ENCODE results near the gene CRYBA2. TPM values are rescaled to one million over a fixed set of nuclear protein-coding genes. Genes with fewer than 3 reads are reported as not detected.

CRYBA2 gene
- polyA plus RNA-seq, 3 donors: not detected

GRCh38 chr2:218985325-218986091 lies 7.7 kb downstream of the CRYBA2 start:
- DNase-seq (ENCODE audit: extremely low read depth in 1 of 11, low read depth in 9 of 11, low spot score in 4 of 11): no peak

DNA sequence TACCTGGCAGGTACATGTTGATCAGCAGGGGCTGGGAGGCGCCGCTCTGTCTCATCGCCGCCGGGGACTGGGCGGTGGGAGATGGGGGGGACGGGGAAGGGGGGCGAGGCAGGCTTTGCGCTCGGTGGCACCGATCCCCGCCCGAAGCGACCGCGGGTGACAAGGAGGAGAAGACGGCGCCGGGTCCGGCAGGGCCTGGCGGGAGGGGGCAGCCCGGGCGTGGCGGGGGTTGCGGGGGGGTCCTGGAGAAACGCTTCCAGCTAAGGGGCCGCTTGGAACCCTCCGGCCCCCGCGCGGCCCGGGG lies 8.2 kb downstream of the CRYBA2 start, which contains the start of gene FEV:
TSS of gene FEV (minus strand) at position 164 of the 304 bp plus-strand sequence. CDS start at position 55, 109 bp downstream.
- no peak for DNase-seq (ENCODE audit: extremely low read depth in 1 of 11, low read depth in 9 of 11, low spot score in 4 of 11)

DNA sequence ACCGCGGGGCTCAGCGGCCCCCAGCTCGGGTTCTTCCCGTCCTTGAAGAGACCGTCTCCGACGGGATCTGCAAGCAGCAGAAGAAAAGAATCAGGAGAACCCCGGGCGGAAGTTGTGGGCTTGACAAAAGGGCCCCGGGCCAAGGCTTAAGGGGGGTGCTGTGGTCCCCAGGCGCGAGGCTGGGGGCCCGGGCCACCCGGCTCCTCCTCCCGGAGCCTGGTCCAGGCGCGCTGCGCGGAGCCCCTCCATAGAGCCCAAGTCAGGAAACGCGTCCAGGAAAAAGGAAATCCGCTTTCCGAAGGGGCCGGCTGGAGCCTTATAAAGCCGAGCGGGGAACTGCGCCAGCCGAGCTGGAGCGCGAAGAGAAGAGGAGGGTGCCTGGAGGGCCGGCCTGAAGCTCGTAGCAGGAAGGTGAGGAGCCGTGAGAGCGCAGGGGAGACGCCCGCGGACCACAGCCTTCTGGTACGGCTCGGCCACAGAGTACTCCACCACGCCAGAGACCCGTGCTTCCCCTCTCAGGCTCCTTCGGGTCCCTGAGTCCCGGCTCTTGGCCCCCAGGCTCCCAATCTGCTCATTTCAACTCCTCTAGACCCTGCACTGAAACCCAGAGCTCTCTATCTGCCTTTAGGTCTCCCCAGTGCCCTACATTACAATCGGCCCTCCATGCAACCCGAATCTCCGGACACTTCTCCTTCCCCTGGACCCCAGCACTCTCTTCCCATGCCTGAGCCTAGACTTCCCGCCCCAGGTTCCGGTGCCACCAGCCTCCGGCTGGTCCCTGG lies 8.8 kb downstream of the CRYBA2 start:
- DNase-seq (ENCODE audit: extremely low read depth in 1 of 11, low read depth in 9 of 11, low spot score in 4 of 11): no peak

- no peak for DNase-seq (ENCODE audit: extremely low read depth in 1 of 11, low read depth in 9 of 11, low spot score in 4 of 11)
Observed at GRCh38 chr2:218983934-218984238, 9.3 kb downstream of the CRYBA2 start.

- DNase-seq (ENCODE audit: extremely low read depth in 1 of 11, low read depth in 9 of 11, low spot score in 4 of 11): no peak
Observed at GRCh38 chr2:218983263-218983933, 9.8 kb downstream of the CRYBA2 start.

DNA sequence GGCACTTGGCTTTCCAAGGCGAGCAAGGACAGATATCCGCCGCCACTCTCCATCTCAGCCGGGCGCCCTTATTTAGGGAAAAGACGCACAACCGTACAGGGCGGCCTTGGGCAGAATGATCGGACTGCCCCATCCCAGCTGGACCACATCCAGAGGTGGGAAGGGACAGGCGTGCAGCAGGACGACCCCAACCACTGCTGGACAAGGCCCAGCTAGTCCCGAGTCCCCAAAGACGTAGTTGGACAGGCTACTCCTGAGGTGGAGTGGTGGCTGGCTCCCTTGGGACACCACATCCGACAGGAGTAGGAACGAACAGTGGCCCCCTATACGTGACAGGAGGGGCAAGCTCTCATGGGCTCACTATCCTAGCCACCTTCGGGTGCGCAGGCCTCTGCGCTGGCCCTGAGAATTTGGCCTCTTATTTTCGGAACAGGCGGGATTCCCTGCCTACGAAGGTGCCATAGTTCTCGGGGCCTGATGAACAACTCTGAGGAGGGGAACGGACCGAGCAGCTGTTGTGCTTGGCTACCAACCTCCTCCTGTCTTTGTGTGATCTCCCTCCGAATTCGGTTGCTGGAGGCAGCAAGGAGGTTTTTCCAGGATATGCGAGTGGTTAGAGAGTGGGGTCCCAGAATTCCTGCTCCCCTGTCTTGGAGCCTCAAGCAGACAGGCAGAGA lies 10.5 kb downstream of the CRYBA2 start:
- DNase-seq (ENCODE audit: extremely low read depth in 1 of 11, low read depth in 9 of 11, low spot score in 4 of 11): no peak

DNA sequence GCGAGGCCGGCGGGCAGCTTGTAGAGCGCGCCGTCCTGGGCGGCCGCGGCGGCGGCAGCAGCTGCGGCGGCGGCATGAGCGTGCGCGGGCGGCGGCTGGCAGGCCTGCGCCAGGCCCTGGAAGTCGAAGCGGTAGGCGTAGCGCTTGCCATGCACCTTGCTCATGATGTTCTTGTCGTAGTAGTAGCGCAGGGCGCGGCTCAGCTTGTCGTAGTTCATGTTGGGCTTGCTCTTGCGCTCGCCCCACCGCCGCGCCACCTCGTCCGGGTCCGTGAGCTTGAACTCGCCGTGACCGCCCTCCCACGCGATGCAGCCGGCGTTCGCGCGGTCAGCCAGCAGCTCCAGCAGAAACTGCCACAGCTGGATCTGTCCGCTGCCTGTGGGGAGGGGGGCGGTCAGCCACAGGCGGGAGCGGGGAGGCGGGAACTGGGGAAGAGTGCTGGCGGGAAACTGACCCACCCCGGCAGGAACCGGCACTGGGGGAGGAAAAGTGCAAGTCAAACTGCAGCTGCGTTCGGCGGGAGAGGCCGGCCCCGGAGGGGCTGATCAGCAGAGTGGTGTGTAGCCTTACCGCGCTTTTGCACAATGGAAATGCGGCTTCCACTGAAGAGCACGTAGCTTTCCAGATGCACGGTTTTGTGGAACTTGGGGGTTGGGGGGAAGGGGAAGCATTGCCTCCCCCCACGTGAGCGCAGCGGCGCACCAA lies 11.2 kb downstream of the CRYBA2 start:
- peak in 2 of 11 donors; percentile 30 to 31 for DNase-seq (ENCODE audit: extremely low read depth in 1 of 11, low read depth in 9 of 11, low spot score in 4 of 11)

DNA sequence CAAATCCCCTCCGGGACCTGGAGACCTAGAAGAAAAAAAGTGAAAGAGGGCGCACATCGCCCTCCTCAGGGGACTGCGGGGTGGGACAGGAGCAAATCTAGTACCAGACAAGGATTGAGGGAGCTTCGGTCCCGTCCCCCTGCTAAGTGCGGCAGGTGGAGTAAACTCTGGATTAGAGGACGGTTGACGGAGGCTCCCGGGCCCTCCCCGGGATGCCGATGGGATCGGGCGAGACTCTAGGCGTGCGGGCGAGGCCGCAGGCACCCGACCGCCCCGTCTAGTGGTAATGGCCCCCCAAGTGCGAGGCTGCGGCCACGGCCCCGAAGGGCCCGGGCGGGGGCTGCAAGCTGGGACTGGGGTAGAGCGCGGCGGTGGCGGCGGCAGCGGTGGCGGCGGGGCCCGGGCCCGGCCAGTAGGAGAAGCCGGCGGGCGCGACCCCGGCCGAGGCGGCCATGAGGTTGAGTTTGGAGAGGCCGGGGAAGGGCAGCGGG lies 11.8 kb downstream of the CRYBA2 start:
- no peak for DNase-seq (ENCODE audit: extremely low read depth in 1 of 11, low read depth in 9 of 11, low spot score in 4 of 11)

DNA sequence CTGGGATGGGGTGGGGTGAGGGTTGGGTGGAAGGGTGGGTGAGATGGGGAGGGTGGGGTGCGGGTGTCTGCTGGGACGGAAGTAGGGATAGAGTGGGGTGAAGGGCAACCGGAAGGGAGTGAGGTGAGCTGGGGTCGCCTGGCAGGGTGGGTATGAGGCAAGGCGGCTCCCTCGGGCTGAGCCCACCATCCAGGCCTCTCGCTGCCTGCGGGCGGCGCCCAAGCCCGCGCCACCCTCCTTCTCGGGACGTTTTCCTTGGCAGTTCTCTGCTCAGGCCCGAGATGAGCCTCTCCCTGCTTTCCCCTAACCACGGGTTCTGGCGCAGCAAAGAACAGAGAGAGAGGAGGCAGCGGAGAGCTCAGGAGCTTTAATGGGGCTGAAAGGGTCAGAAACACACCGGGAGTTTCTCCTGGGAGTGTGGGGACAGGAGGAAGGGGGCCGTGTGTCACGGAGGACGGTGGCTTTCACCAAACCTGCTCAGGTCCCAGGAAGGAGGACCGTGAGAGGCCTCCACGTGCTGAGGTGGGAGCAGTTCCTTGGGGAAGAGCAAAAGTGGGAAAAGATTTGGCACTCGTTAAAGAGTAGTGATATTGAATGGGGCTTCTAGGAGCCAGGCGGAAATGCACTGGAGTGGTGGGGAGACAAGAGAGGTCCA lies 12.4 kb downstream of the CRYBA2 start:
- DNase-seq (ENCODE audit: extremely low read depth in 1 of 11, low read depth in 9 of 11, low spot score in 4 of 11): no peak

- peak in 10 of 11 donors; percentile 61 to 82 (median 74) for DNase-seq (ENCODE audit: extremely low read depth in 1 of 11, low read depth in 9 of 11, low spot score in 4 of 11)
Observed at GRCh38 chr2:218979846-218980734, 13.1 kb downstream of the CRYBA2 start.

DNA sequence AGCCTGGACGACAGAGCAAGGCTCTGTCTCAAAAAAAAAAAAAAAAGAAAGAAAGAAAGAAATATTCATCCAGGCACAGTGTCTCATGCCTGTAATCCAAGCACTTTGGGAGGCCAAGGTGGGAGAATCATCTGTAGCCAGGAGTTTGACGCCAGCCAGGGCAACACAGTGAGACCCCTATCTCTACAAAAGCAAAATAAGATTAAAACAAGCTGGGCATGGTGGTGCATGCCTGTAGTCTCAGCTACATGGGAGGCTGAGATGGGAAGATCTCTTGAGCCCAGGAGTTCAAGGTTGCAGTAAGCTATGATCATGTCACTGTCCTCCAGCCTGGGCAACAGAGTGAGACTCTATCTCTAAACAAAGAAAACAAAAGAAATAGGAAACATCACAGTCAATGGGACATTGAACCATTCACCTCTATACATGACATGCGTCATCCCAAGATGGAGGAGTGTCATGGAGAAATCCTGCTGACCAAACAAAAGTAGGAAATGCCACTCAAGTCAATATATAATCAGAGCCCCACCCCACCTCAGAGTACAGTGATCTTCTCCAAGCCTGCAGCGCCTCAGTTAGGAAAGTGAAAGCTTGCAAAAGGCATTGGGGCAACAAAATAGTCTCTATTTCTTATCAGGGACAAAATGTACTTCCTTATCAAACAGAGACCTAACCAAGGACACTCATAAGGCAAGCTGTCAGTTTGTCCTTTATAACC lies 18.0 kb downstream of the CRYBA2 start:
- no peak for DNase-seq (ENCODE audit: extremely low read depth in 1 of 11, low read depth in 9 of 11, low spot score in 4 of 11)

DNA sequence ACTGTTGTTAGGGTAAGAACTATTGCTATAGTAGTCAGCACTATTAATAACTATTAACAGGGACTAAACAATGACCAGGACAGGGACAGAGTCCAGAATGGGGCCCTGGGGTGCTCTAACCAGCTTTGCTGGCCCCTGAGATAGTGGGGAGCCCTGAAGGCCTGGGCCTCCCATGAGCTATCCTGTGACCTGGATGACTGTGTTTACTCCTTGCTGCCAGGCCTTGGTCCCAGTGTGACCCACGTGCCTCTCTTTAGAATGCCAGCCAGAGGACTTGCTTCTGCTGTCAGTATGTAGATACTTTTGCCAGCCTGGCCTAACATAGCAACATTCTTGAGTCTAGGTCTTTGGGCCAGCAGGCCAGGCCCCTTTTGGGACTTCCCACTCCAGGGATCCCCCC lies 22.3 kb downstream of the CRYBA2 start:
- DNase-seq (ENCODE audit: extremely low read depth in 1 of 11, low read depth in 9 of 11, low spot score in 4 of 11): no peak

DNA sequence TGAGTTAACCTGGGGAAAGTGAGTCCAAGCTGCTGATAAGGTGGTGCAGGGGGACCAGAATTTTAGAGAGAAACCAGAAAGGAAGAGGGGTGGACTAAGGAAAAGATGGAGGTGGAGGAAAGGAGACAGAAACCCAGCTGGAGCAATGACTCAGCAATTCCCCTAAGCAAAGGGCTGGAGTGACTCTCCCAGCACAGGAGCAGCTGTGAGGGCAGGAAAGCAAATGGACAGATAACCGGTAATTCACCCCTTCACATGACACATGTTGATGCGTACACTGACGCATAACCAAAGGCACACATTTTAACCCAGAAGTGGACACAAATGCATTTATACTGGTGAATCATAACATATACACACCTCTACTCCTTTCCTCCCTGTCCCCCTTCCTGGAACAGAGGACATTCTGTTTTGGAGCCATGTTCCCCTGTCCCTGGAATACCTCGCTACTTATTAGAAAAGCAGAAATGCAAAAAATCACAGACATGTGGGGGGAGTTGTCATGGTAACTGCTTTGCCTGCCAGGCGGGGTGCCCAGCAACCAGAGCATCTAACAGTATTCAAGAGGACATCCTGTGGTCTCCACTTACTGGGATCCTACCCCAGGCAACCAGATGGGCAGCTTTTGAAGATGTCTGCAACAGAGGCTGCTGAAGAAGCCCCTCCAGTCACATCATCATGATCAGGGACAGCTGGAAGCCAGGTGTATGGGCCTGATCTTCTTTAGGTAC lies 29.0 kb downstream of the CRYBA2 start:
- no peak for DNase-seq (ENCODE audit: extremely low read depth in 1 of 11, low read depth in 9 of 11, low spot score in 4 of 11)

DNA sequence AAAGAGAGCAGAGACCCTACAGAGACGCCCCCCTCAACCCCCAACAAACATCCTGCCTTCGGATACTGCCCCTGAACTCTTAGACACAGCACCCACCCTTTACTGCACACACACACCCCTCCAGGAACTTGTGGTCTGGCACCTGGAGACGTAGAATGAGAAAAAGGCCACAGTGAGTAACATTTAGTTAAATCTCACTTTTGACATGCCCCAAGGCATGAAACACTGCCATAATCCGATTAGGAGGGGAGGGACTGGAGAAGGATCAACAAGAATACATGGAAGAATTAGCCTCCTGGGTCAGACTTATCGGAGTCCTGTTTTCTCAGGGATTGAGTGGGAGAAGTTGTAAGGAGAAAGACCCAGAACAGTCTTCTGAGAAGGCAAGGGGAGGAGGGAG lies 29.6 kb downstream of the CRYBA2 start:
- no peak for DNase-seq (ENCODE audit: extremely low read depth in 1 of 11, low read depth in 9 of 11, low spot score in 4 of 11)

- peak in 10 of 11 donors; percentile 49 to 84 (median 74) for DNase-seq (ENCODE audit: extremely low read depth in 1 of 11, low read depth in 9 of 11, low spot score in 4 of 11)
Observed at GRCh38 chr2:218962859-218963492, 30.2 kb downstream of the CRYBA2 start.

Data from renal cortex interstitium (tissue), 11 donors.